Effector memory CD8-positive, alpha-beta T cell (primary cell): ENCODE data around the gene CHRNA4.

ENCODE experiments used
- ATAC-seq: fragments of 150-1000 bp; cut with Tn5 transposase; replicated peaks from 2 replicates; pipeline ENCODE4 v1.10.0; 2021; ENCODE audit warnings: mild to moderate bottlenecking, moderate library complexity
- DNase-seq, 3 experiments: peaks; one replicate each; pipeline ENCODE4 v3.0.0; 2021
- H3K27ac Mint-ChIP-seq, 2 donors: one replicate each; pipeline ENCODE4 v1.8.0; 2022; ENCODE audit warnings: mild to moderate bottlenecking in 2 of 2, mixed read lengths in 2 of 2, moderate library complexity in 2 of 2
- H3K27me3 Mint-ChIP-seq, 2 donors: one replicate each; pipeline ENCODE4 v1.8.0; 2022; ENCODE audit warnings: mixed read lengths in 2 of 2
- H3K36me3 Mint-ChIP-seq: one replicate; pipeline ENCODE4 v1.8.0; 2022; ENCODE audit warnings: mild to moderate bottlenecking, moderate library complexity, mixed read lengths; ENCODE audit not compliant: insufficient read depth
- H3K4me1 Mint-ChIP-seq, 2 donors: one replicate each; pipeline ENCODE4 v1.8.0; 2022; ENCODE audit warnings: low read depth in 2 of 2, mixed read lengths in 2 of 2
- H3K4me3 Mint-ChIP-seq, 2 donors: one replicate each; pipeline ENCODE4 v1.8.0; 2022; ENCODE audit warnings: mild to moderate bottlenecking in 2 of 2, mixed read lengths in 2 of 2, moderate library complexity in 2 of 2
- H3K9me3 Mint-ChIP-seq, 2 donors: one replicate each; pipeline ENCODE4 v1.8.0; 2022; ENCODE audit warnings: mixed read lengths in 2 of 2

The CHRNA4 gene

GRCh38 chr20:63378626-63379025 is 17.5 kb upstream of the CHRNA4 start:
- ATAC-seq, result no peak
- H3K36me3 Mint-ChIP-seq, result no peaks in the 10 kb centered on the region
- no peak overlapping the region for H3K4me3 Mint-ChIP-seq
- H3K4me1 Mint-ChIP-seq, result no peaks in the 10 kb centered on the region
- no peak for DNase-seq
- peaks cover 22 to 70% of the 10 kb centered on the region in 2 donors for H3K27me3 Mint-ChIP-seq
- no peaks in the 10 kb centered on the region for H3K9me3 Mint-ChIP-seq
- no peak overlapping the region for H3K27ac Mint-ChIP-seq

GRCh38 chr20:63377951-63378381 is 16.8 kb upstream of the CHRNA4 start:
- no peak overlapping the region for H3K27ac Mint-ChIP-seq
- no peaks in the 10 kb centered on the region for H3K36me3 Mint-ChIP-seq
- ATAC-seq, result no peak
- DNase-seq, result no peak
- no peak overlapping the region for H3K4me3 Mint-ChIP-seq
- no peaks in the 10 kb centered on the region for H3K9me3 Mint-ChIP-seq
- no peaks in the 10 kb centered on the region for H3K4me1 Mint-ChIP-seq
- H3K27me3 Mint-ChIP-seq, result peaks cover 23 to 70% of the 10 kb centered on the region in 2 donors

GRCh38 chr20:63377256-63377941 is 16.2 kb upstream of the CHRNA4 start:
- Mint-ChIP-seq H3K36me3 (no peaks in the 10 kb centered on the region), H3K27ac (no peak overlapping the region), H3K27me3 (peaks cover 27 to 70% of the 10 kb centered on the region in 2 donors), H3K4me1 (no peaks in the 10 kb centered on the region), H3K4me3 (no peak overlapping the region), H3K9me3 (no peaks in the 10 kb centered on the region)
- ATAC-seq (no peak), DNase-seq (no peak)

GRCh38 chr20:63376283-63377250 is 15.4 kb upstream of the CHRNA4 start:
- no peak overlapping the region for H3K4me3 Mint-ChIP-seq
- no peaks in the 10 kb centered on the region for H3K9me3 Mint-ChIP-seq
- peaks cover 27 to 66% of the 10 kb centered on the region in 2 donors for H3K27me3 Mint-ChIP-seq
- H3K27ac Mint-ChIP-seq, result no peak overlapping the region
- ATAC-seq, result no peak
- no peaks in the 10 kb centered on the region for H3K36me3 Mint-ChIP-seq
- DNase-seq, result no peak
- no peaks in the 10 kb centered on the region for H3K4me1 Mint-ChIP-seq

- Mint-ChIP-seq H3K27me3 (peaks cover 33 to 76% of the 10 kb centered on the region in 2 donors), H3K36me3 (no peaks in the 10 kb centered on the region), H3K27ac (no peak overlapping the region), H3K9me3 (no peaks in the 10 kb centered on the region), H3K4me3 (no peak overlapping the region), H3K4me1 (no peaks in the 10 kb centered on the region)
- no peak for DNase-seq
- ATAC-seq, result no peak
These were observed 14.3 kb upstream of the CHRNA4 start for GRCh38 chr20:63375438-63375837.

DNA sequence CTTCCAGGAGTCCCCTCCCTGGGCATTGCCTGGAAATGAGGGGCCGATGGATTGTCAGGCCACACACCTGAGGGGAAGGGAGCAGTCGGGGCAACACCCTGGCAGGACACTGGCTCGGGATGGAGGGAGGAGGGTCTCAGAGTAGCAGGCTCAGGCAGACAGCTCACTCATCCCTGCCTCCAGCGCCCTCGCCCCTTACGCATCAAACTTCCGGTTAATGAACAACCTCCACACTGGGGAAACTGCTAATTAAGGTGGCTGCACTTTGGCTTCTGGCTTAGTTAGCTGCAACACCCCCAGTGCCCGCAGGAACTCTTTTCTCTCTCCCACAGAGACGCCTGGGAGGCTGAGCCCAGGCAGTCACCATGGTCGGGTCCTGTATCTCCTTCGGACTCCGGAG is 13.4 kb upstream of the CHRNA4 start:
- no peak overlapping the region for H3K27ac Mint-ChIP-seq
- H3K4me3 Mint-ChIP-seq, result no peak overlapping the region
- H3K36me3 Mint-ChIP-seq, result no peaks in the 10 kb centered on the region
- DNase-seq (no peak), ATAC-seq (no peak)
- no peaks in the 10 kb centered on the region for H3K4me1 Mint-ChIP-seq
- peaks cover 33 to 69% of the 10 kb centered on the region in 2 donors for H3K27me3 Mint-ChIP-seq
- H3K9me3 Mint-ChIP-seq, result no peaks in the 10 kb centered on the region

GRCh38 chr20:63373996-63374395 is 12.8 kb upstream of the CHRNA4 start:
- Mint-ChIP-seq H3K4me1 (no peaks in the 10 kb centered on the region), H3K4me3 (no peak overlapping the region), H3K27ac (no peak overlapping the region), H3K9me3 (no peaks in the 10 kb centered on the region), H3K27me3 (peaks cover 29 to 68% of the 10 kb centered on the region in 2 donors), H3K36me3 (no peaks in the 10 kb centered on the region)
- ATAC-seq, result no peak
- no peak for DNase-seq

DNA sequence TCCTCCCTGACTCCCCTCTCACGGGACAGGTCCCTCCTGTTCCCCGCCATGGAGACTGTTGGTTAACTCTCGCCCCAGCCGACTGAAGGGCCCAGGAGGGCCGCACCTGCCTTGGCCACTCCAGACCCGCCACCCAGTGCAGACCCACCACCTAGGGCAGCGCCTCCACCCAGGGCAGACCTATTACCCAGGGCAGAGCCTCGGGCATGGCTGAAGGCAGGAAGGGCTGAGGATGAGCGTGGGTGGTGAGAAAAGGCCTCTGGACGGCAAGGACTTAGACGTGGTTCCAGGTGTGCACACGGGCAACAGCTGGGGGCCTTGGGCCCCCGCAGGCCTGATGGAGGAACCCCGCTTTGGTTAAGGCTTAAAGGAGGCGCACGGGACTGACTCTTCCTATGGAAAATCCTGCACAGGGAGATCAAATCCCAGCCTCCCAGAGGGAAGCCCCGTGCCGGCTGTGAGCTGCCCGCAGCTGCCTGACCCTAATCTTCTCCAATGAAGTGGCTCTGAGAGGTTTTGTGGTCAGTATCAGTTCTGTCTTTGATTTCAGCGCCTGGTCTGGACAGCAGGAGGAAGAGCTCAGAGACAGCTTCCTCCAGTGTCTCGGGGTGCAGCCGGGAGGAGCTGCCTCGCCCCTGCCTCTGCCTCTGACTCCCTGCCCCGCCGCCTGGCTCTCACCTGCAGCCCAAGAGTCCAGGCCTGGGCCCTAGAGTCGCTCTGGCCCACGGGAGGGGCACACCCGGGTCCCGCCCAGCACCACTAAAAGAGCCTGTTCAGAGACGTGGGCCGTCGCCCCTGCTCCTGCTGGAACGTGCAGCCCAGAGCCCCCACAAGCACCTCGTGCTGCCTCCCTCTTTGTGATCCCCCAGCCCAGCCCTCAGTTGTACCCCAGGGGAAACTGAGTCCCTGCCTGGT is 12.1 kb upstream of the CHRNA4 start:
- Mint-ChIP-seq H3K9me3 (no peaks in the 10 kb centered on the region), H3K4me1 (no peaks in the 10 kb centered on the region), H3K4me3 (no peak overlapping the region), H3K27me3 (peaks cover 22 to 68% of the 10 kb centered on the region in 2 donors), H3K36me3 (no peaks in the 10 kb centered on the region), H3K27ac (no peak overlapping the region)
- DNase-seq (no peak), ATAC-seq (no peak)

GRCh38 chr20:63371291-63371865 is 10.2 kb upstream of the CHRNA4 start:
- Mint-ChIP-seq H3K36me3 (no peaks in the 10 kb centered on the region), H3K4me1 (no peaks in the 10 kb centered on the region), H3K27me3 (peaks cover 18 to 68% of the 10 kb centered on the region in 2 donors), H3K9me3 (no peaks in the 10 kb centered on the region), H3K4me3 (no peak overlapping the region), H3K27ac (no peak overlapping the region)
- no peak for DNase-seq
- ATAC-seq, result no peak

GRCh38 chr20:63370618-63371187 is 9.6 kb upstream of the CHRNA4 start:
- ATAC-seq (no peak), DNase-seq (no peak)
- H3K36me3 Mint-ChIP-seq, result no peaks in the 10 kb centered on the region
- peaks cover 17 to 68% of the 10 kb centered on the region in 2 donors for H3K27me3 Mint-ChIP-seq
- H3K9me3 Mint-ChIP-seq, result no peaks in the 10 kb centered on the region
- no peak overlapping the region for H3K4me3 Mint-ChIP-seq
- H3K4me1 Mint-ChIP-seq, result no peaks in the 10 kb centered on the region
- no peak overlapping the region for H3K27ac Mint-ChIP-seq

GRCh38 chr20:63369724-63370617 is 8.8 kb upstream of the CHRNA4 start:
- DNase-seq (no peak), ATAC-seq (no peak)
- H3K27me3 Mint-ChIP-seq, result peaks cover 21 to 75% of the 10 kb centered on the region in 2 donors
- H3K4me3 Mint-ChIP-seq, result no peak overlapping the region
- no peak overlapping the region for H3K27ac Mint-ChIP-seq
- no peaks in the 10 kb centered on the region for H3K9me3 Mint-ChIP-seq
- no peaks in the 10 kb centered on the region for H3K36me3 Mint-ChIP-seq
- no peaks in the 10 kb centered on the region for H3K4me1 Mint-ChIP-seq

DNA sequence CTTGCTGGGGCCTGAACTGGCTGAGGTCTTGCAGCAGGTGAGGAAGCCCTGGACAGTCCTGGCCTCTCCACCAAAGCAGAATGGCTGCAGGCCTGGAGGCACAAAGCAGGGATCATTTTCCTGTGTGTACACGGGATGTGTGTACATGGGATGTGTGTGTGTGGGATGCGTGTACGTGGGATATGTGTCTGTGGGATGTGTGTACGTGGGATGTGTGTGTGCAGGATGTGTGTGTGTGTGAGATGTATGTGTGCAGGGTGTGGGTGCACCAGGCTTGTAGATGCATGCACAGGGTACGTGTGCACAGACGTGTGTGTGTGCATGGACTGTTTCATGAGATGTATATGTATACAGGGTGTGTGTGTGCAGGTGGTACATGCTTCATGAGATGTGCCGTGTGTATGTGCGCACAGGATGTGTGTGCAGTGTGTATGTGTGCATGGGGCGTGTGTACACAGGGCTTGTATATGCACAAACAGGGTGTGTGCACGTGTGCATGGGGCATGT is 7.9 kb upstream of the CHRNA4 start:
- Mint-ChIP-seq H3K36me3 (no peaks in the 10 kb centered on the region), H3K27ac (no peak overlapping the region), H3K4me3 (no peak overlapping the region), H3K27me3 (peaks cover 22 to 78% of the 10 kb centered on the region in 2 donors), H3K4me1 (no peaks in the 10 kb centered on the region), H3K9me3 (no peaks in the 10 kb centered on the region)
- DNase-seq, result no peak
- no peak for ATAC-seq
